Liver (tissue), 9 donors: ENCODE measurements around the gene S100A2. TPM values are rescaled to one million over a fixed set of nuclear protein-coding genes. Genes with fewer than 3 reads are reported as not detected.

Source experiments
- DNase-seq: peaks from one replicate; pipeline ENCODE4 v3.0.0-alpha.2; 2017; ENCODE audit warnings: low spot score
- H3K27ac ChIP-seq, 2 donors: one replicate each; pipeline ENCODE4 v1.7.0; 2013; ENCODE audit warnings: inconsistent platforms in 2 of 2, low read length in 2 of 2, control low read depth in 1 of 2, low read depth in 1 of 2, mild to moderate bottlenecking in 1 of 2
- H3K27me3 ChIP-seq, 4 donors: one replicate each; pipeline versions ENCODE4 v1.6.1 to v1.7.0; 2013; ENCODE audit warnings: low read length in 3 of 4, inconsistent platforms in 1 of 4, mild to moderate bottlenecking in 1 of 4, moderate library complexity in 1 of 4; ENCODE audit not compliant: control insufficient read depth in 4 of 4, insufficient read depth in 4 of 4
- H3K36me3 ChIP-seq, 4 donors: one replicate each; pipeline versions ENCODE4 v1.6.1 to v1.7.0; 2013; ENCODE audit warnings: low read length in 3 of 4, mild to moderate bottlenecking in 3 of 4, low read depth in 1 of 4, moderate library complexity in 1 of 4; ENCODE audit not compliant: control insufficient read depth in 4 of 4, insufficient read depth in 3 of 4
- H3K4me1 ChIP-seq, 4 donors: one replicate each; pipeline versions ENCODE4 v1.6.1 to v1.7.0; 2013; ENCODE audit warnings: low read length in 3 of 4, mild to moderate bottlenecking in 3 of 4, moderate library complexity in 1 of 4; ENCODE audit not compliant: control insufficient read depth in 4 of 4, insufficient read depth in 4 of 4
- H3K4me3 ChIP-seq, 3 donors: one replicate each; pipeline versions ENCODE4 v1.6.1 to v1.7.0; 2013; ENCODE audit warnings: low read length in 3 of 3, control low read depth in 1 of 3, low read depth in 1 of 3, mild to moderate bottlenecking in 1 of 3
- H3K9ac ChIP-seq, 2 donors: one replicate each; pipeline ENCODE4 v1.7.0; 2013; ENCODE audit warnings: low read length in 2 of 2, mild to moderate bottlenecking in 2 of 2, moderate library complexity in 2 of 2, control low read depth in 1 of 2, low read depth in 1 of 2
- H3K9me3 ChIP-seq, 4 donors: one replicate each; pipeline versions ENCODE4 v1.6.1 to v1.7.0; 2013; ENCODE audit warnings: low read length in 3 of 4; ENCODE audit not compliant: control insufficient read depth in 4 of 4
- ATF3 ChIP-seq: IDR thresholded peaks from 2 replicates; pipeline ENCODE4 v1.6.1; 2016; ENCODE audit warnings: antibody characterized with exemption
- EGR1 ChIP-seq, 2 donors: IDR thresholded peaks; 2 replicates each; pipeline ENCODE4 v1.6.1; 2016 to 2018; ENCODE audit warnings: antibody characterized with exemption in 2 of 2, low read depth in 2 of 2
- FOXA1 ChIP-seq: IDR thresholded peaks from 2 replicates; pipeline ENCODE4 v1.6.1; 2016; ENCODE audit warnings: antibody characterized with exemption
- FOXA2 ChIP-seq: IDR thresholded peaks from 2 replicates; pipeline ENCODE4 v1.6.1; 2016; ENCODE audit warnings: antibody characterized with exemption
- GABPA ChIP-seq, 2 donors: IDR thresholded peaks in 1 of 2; conservative IDR thresholded peaks in 1 of 2; 2 replicates each; pipeline ENCODE4 v1.6.1; 2016; ENCODE audit warnings: antibody characterized with exemption in 2 of 2, mild to moderate bottlenecking in 1 of 2, moderate library complexity in 1 of 2
- HNF4A ChIP-seq, 2 donors: conservative IDR thresholded peaks; 2 replicates each; pipeline ENCODE4 v1.6.1; 2016; ENCODE audit warnings: antibody characterized with exemption in 2 of 2, mild to moderate bottlenecking in 2 of 2
- HNF4G ChIP-seq: IDR thresholded peaks from 2 replicates; pipeline ENCODE4 v1.6.1; 2016; ENCODE audit warnings: antibody characterized with exemption
- JUND ChIP-seq, 2 donors: IDR thresholded peaks; 2 replicates each; pipeline ENCODE4 v1.6.1; 2016; ENCODE audit warnings: antibody characterized with exemption in 2 of 2
- MAX ChIP-seq: IDR thresholded peaks from 2 replicates; pipeline ENCODE4 v1.6.1; 2016; ENCODE audit warnings: antibody characterized with exemption
- NR2F2 ChIP-seq: IDR thresholded peaks from 2 replicates; pipeline ENCODE4 v1.6.1; 2016; ENCODE audit warnings: antibody characterized with exemption
- RAD21 ChIP-seq, 2 donors: IDR thresholded peaks; 2 replicates each; pipeline ENCODE4 v1.6.1; 2016; ENCODE audit warnings: antibody characterized with exemption in 2 of 2, mild to moderate bottlenecking in 2 of 2
- RXRA ChIP-seq, 2 donors: IDR thresholded peaks; 2 replicates each; pipeline ENCODE4 v1.6.1; 2017 to 2018; ENCODE audit warnings: antibody characterized with exemption in 2 of 2, mild to moderate bottlenecking in 1 of 2
- SP1 ChIP-seq: IDR thresholded peaks from 2 replicates; pipeline ENCODE4 v1.6.1; 2018; ENCODE audit warnings: antibody characterized with exemption, mild to moderate bottlenecking
- TAF1 ChIP-seq: conservative IDR thresholded peaks from 2 replicates; pipeline ENCODE4 v1.6.1; 2016; ENCODE audit warnings: antibody characterized with exemption, mild to moderate bottlenecking
- YY1 ChIP-seq: IDR thresholded peaks from 2 replicates; pipeline ENCODE4 v1.6.1; 2016; ENCODE audit warnings: antibody characterized with exemption, mild to moderate bottlenecking
- WGBS: extraction: QIAGEN DNeasy Blood & Tissue Kit; methylation state at CpG from one replicate; pipeline ENCODE4 v1.1.7; 2013; 5-methylcytosine and 5-hydroxymethylcytosine counted together
- polyA plus RNA-seq, 2 donors: library from polyadenylated mRNA; stranded (reverse) in 1 of 2; unstranded in 1 of 2; fragments of 200-250 nt in 1 of 2; fragments of >200 nt in 1 of 2; fragmentation: Nextera tagmentation in 1 of 2; extraction: Ambion mirVana in 1 of 2; gene quantifications; one replicate each; pipeline versions ENCODE4 v1.2.1 to v1.2.3, GENCODE V29; 2013 to 2015
- total RNA-seq, 2 donors: library from RNA; depleted of rRNA; stranded (reverse); fragments of >200 nt; gene quantifications; one replicate each; pipeline ENCODE4 v1.2.3, GENCODE V29; 2014
- TF ChIP-seq, protein P1 (sequence below): IDR thresholded peaks from 2 replicates; pipeline ENCODE4 v1.6.1; 2016; ENCODE audit warnings: antibody characterized with exemption
- TF ChIP-seq, protein P2 (sequence below): fragments of 150-350 bp; IDR thresholded peaks from 2 replicates; pipeline ENCODE4 v1.5.1; 2017; ENCODE audit warnings: improper control_type of control experiment, low read depth, low read length; ENCODE audit not compliant: missing input control
- donor health status: healthy.
- donor health status: healthy.
- donor health status: healthy.
- donor health status: healthy.
- donor health status: healthy.

Gene S100A2
- total and polyA plus RNA-seq, 4 donors, result 0.22 to 0.67 TPM; not detected in 2

GRCh38 chr1:153544453-153545066, 21.1 kb downstream of the S100A2 start:
- TF ChIP-seq, protein P1, sequence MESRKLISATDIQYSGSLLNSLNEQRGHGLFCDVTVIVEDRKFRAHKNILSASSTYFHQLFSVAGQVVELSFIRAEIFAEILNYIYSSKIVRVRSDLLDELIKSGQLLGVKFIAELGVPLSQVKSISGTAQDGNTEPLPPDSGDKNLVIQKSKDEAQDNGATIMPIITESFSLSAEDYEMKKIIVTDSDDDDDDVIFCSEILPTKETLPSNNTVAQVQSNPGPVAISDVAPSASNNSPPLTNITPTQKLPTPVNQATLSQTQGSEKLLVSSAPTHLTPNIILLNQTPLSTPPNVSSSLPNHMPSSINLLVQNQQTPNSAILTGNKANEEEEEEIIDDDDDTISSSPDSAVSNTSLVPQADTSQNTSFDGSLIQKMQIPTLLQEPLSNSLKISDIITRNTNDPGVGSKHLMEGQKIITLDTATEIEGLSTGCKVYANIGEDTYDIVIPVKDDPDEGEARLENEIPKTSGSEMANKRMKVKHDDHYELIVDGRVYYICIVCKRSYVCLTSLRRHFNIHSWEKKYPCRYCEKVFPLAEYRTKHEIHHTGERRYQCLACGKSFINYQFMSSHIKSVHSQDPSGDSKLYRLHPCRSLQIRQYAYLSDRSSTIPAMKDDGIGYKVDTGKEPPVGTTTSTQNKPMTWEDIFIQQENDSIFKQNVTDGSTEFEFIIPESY, result no peak
- no peak for TF ChIP-seq SP1
- no peak for TF ChIP-seq JUND (IDR thresholded peaks at IDR 0.05)
- no peak for TF ChIP-seq HNF4A (conservative IDR thresholded peaks at IDR 0.05)
- no peak for TF ChIP-seq RAD21 (IDR thresholded peaks at IDR 0.05)
- no peak for TF ChIP-seq EGR1 (IDR thresholded peaks at IDR 0.05; ENCODE audit: low read depth in 2 of 2)
- TF ChIP-seq GABPA (IDR thresholded peaks at IDR 0.05 in 1 of 2, conservative IDR thresholded peaks at IDR 0.05 in 1 of 2), result no peak
- TF ChIP-seq ATF3, result no peak
- no peak for TF ChIP-seq TAF1
- no peak for TF ChIP-seq HNF4G
- TF ChIP-seq NR2F2, result no peak
- TF ChIP-seq RXRA (IDR thresholded peaks at IDR 0.05), result no peak
- TF ChIP-seq FOXA2, result no peak
- Histone ChIP-seq H3K9ac (no peak overlapping the region), H3K4me3 (no peak overlapping the region), H3K27me3 (no peaks in the 10 kb centered on the region), H3K9me3 (no peaks in the 10 kb centered on the region), H3K4me1 (no peaks in the 10 kb centered on the region), H3K36me3 (no peaks in the 10 kb centered on the region), H3K27ac (peak overlapping the region in 1 of 2 donors; percentile 32)
- no peak for DNase-seq
- 72% methylated on average over 10 of the region's 10 CpGs for WGBS

GRCh38 chr1:153543736-153544135, 21.9 kb downstream of the S100A2 start:
- H3K27ac ChIP-seq, result no peak overlapping the region
- no peaks in the 10 kb centered on the region for H3K27me3 ChIP-seq
- no peaks in the 10 kb centered on the region for H3K4me1 ChIP-seq
- WGBS, result 89% methylated on average over 4 of the region's 4 CpGs
- H3K4me3 ChIP-seq, result no peak overlapping the region
- no peak for DNase-seq
- no peaks in the 10 kb centered on the region for H3K9me3 ChIP-seq
- no peak overlapping the region for H3K9ac ChIP-seq
- no peaks in the 10 kb centered on the region for H3K36me3 ChIP-seq
- TF ChIP-seq, protein P2, sequence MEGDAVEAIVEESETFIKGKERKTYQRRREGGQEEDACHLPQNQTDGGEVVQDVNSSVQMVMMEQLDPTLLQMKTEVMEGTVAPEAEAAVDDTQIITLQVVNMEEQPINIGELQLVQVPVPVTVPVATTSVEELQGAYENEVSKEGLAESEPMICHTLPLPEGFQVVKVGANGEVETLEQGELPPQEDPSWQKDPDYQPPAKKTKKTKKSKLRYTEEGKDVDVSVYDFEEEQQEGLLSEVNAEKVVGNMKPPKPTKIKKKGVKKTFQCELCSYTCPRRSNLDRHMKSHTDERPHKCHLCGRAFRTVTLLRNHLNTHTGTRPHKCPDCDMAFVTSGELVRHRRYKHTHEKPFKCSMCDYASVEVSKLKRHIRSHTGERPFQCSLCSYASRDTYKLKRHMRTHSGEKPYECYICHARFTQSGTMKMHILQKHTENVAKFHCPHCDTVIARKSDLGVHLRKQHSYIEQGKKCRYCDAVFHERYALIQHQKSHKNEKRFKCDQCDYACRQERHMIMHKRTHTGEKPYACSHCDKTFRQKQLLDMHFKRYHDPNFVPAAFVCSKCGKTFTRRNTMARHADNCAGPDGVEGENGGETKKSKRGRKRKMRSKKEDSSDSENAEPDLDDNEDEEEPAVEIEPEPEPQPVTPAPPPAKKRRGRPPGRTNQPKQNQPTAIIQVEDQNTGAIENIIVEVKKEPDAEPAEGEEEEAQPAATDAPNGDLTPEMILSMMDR, result no peak

- WGBS, result 80% methylated on average over 13 of the region's 13 CpGs
- no peaks in the 10 kb centered on the region for H3K4me1 ChIP-seq
- no peak overlapping the region for H3K9ac ChIP-seq
- H3K9me3 ChIP-seq, result no peaks in the 10 kb centered on the region
- no peak overlapping the region for H3K4me3 ChIP-seq
- DNase-seq, result no peak
- no peak overlapping the region for H3K27ac ChIP-seq
- no peaks in the 10 kb centered on the region for H3K36me3 ChIP-seq
- no peaks in the 10 kb centered on the region for H3K27me3 ChIP-seq
- TF ChIP-seq, protein P1, result no peak
- TF ChIP-seq TAF1 (no peak), RXRA (IDR thresholded peaks at IDR 0.05) (no peak), JUND (IDR thresholded peaks at IDR 0.05) (no peak), RAD21 (IDR thresholded peaks at IDR 0.05) (no peak), GABPA (IDR thresholded peaks at IDR 0.05 in 1 of 2, conservative IDR thresholded peaks at IDR 0.05 in 1 of 2) (no peak), ATF3 (no peak), HNF4A (conservative IDR thresholded peaks at IDR 0.05) (no peak), MAX (no peak), YY1 (no peak), FOXA1 (no peak), EGR1 (IDR thresholded peaks at IDR 0.05; ENCODE audit: low read depth in 2 of 2) (no peak)
- TF ChIP-seq, protein P2, result no peak
Measured at GRCh38 chr1:153542956-153543711, 22.5 kb downstream of the S100A2 start.
